Measurements from ENCODE around the gene ZBTB7C.

ZBTB7C gene

GRCh38 chr18:48154828-48155227, 254.4 kb downstream of the ZBTB7C start:
- no peak overlapping the region; the same call in 1 of the 2 replicates for H3K27ac ChIP-seq

GRCh38 chr18:48153613-48154481, 255.3 kb downstream of the ZBTB7C start:
- H3K27ac ChIP-seq, result no peak overlapping the region; the same call in 1 of the 2 replicates
- TF ChIP-seq ZFX (IDR thresholded peaks at IDR 0.05) (no peak), CTCF (conservative IDR thresholded peaks at IDR 0.05) (no peak)

More at GRCh38 chr18:48154828-48155227, 254.4 kb downstream of the ZBTB7C start:
- TF ChIP-seq CTCF (conservative IDR thresholded peaks at IDR 0.05) (no peak), ZFX (IDR thresholded peaks at IDR 0.05) (no peak)

- H3K27ac ChIP-seq, result no peak overlapping the region
- TF ChIP-seq ZFX (IDR thresholded peaks at IDR 0.05) (no peak), CTCF (conservative IDR thresholded peaks at IDR 0.05) (no peak)
These were observed 256.6 kb downstream of the ZBTB7C start for GRCh38 chr18:48152549-48152948.

- no peak overlapping the region for H3K27ac ChIP-seq
- TF ChIP-seq ZFX (IDR thresholded peaks at IDR 0.05), result no peak
These were observed 257.6 kb downstream of the ZBTB7C start for GRCh38 chr18:48151421-48152065.

- no peak for TF ChIP-seq CTCF (conservative IDR thresholded peaks at IDR 0.05)
- TF ChIP-seq ZFX (IDR thresholded peaks at IDR 0.05), result no peak
- no peak overlapping the region for H3K27ac ChIP-seq
These were observed 260.0 kb downstream of the ZBTB7C start for GRCh38 chr18:48149020-48149685.

GRCh38 chr18:48142994-48143393, 266.2 kb downstream of the ZBTB7C start:
- no peak for TF ChIP-seq CTCF (conservative IDR thresholded peaks at IDR 0.05)
- TF ChIP-seq ZFX (IDR thresholded peaks at IDR 0.05), result no peak
- H3K27ac ChIP-seq, result no peak overlapping the region

- no peak overlapping the region for H3K27ac ChIP-seq
These were observed 266.8 kb downstream of the ZBTB7C start for GRCh38 chr18:48142353-48142752.

More at GRCh38 chr18:48142353-48142752, 266.8 kb downstream of the ZBTB7C start:
- TF ChIP-seq CTCF (conservative IDR thresholded peaks at IDR 0.05), result no peak
- TF ChIP-seq ZFX (IDR thresholded peaks at IDR 0.05), result no peak
